ENCODE measurements around the gene OXCT1.
A peak's percentile ranks its signal among the peaks of the same experiment; 100 is the strongest.
"Not testable (repeated sequence)": the region's sequence is repeated elsewhere in the genome, so short reads cannot be mapped to it uniquely, and the experiment has no call there.

Gene OXCT1

GRCh38 chr5:41716382-41716781 lies 153.8 kb downstream of the OXCT1 start:
- no peak for DNase-seq (ENCODE audit: low read depth)

- not testable (repeated sequence) for DNase-seq (ENCODE audit: low read depth)
Observed at GRCh38 chr5:41714446-41714845, 155.8 kb downstream of the OXCT1 start.

- no peak for DNase-seq (ENCODE audit: low read depth)
Observed at GRCh38 chr5:41708604-41708940, 161.7 kb downstream of the OXCT1 start.

DNA sequence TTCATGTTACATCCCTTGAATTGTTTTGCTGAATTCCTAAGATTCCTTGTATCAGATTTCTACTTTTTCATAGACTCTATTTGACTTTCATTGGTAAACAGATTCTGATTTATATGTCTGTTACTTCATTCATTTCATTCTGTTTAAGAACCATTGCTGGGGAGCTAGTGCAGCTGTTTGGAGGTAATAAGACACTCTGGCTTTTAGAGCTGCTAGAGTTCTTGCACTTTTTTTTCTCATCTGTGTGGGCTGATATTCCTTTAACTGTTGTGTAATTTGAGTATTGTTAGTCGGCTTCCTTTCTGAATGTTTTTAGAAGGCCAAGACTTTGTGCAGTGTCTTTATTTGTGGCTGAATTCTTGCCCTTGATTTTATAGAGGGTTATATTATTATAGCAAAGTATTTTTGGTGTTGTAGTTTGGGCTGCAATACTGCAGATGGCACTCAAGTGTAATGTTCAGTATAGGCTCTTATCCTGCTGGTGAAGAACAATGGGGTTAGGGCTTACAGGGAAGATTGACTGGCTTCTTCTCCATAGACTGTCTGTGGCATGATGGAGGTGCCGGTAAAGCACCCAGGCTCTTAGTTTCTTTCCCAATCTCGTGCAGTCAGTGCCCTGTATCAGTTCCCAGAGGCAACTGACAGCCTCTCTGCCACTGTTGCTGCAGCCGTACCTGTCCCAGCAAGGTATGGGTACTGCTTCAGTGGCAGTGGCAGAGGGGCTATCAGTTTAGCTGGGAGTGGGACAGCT lies 162.2 kb downstream of the OXCT1 start:
- peak; percentile 62 for DNase-seq (ENCODE audit: low read depth)

DNA sequence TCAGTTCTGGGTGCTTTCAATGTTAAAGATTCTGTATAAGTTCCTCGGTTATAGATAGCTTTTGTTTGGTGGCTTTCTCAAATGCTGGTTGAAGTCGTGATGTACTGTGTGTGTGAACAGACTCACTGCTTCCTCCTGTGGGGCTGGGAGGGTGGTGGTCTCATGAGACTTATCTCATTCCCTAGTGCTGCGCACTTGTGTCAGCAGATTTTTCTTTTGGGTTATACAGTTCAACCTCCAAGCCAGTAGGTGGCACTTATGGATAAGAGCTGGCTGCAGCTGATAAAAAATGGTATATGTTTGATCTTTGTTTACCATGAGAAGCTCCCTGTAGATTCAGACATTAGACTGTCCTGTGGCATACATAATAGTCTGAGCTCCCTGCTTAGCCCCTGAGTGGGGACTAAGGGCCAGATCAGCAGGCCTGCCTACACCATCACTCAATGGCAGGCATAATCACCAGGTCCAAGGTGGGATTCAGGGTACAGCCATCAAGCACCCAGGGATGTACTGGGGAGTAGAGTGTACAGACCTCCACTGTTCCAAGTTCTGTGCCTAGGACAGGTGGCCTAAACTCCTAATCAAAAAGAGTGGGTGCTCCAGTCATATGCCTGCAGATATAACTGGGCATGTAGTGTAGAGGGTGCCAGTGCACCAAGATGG lies 174.2 kb downstream of the OXCT1 start:
- DNase-seq (ENCODE audit: low read depth) = peak; percentile 12

DNA sequence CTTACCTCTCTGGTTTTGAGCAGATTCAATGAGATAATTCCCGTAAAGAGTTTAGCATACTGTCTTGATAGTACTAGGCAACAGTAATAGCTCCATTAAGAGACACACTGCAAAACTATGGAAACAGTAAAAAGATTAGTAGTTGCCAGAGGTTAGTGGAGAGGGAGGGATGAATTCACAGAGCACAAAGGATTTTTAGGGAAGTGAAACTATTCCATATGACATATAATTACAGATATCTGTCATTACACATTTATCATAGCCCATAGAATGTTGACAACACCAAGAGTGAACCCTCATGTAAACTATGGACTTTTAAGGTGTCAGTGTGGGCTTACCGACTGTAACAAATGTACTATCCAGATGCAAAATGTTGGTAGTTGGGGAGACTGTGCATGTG lies 183.5 kb downstream of the OXCT1 start:
- no peak for DNase-seq (ENCODE audit: low read depth)

DNA sequence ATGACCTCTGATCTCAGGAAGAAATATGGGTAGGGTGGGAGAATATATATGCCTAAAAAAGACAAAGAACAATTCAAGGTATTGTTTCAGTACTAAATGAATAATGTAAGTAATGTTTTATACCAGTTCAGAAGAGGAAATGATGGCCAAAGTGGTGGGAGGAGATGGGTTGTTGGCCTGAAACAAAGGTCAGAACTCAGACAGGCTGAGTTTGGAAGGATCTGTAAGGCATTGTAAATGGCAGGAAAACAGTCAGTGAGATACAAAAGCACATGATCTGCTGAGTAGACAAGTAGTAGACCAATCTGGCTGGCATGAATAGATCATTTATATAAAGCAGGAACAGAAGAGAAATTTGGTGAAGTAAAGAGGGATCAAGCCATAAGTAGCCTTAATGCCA lies 184.0 kb downstream of the OXCT1 start:
- no peak for DNase-seq (ENCODE audit: low read depth)

DNA sequence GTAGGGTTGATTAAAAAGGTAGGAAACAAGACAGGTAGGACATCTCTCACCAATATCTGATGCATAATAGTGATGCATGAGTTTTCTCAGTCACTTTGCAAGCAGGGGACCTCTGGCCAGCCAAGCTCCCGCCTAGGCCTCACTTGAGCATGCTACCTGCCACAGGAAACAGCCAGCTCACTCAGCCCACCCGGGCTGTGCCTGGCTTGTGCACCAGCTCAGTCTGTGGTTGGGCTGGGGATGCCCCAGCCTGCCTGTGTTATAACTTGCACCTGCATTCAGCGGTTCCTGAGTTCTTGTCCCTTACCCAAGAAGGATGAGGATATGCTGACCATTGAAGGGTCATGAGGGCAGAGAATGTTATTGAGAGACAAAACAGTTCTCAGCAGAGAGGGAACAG lies 187.0 kb downstream of the OXCT1 start:
- DNase-seq (ENCODE audit: low read depth) = no peak

- no peak for DNase-seq (ENCODE audit: low read depth)
Observed at GRCh38 chr5:41682641-41683040, 187.6 kb downstream of the OXCT1 start.

- peak; percentile 1 for DNase-seq (ENCODE audit: low read depth)
Observed at GRCh38 chr5:41681840-41682239, 188.4 kb downstream of the OXCT1 start.

All from EH (cell line).